KMS-11 (cell line): ENCODE results near the gene HAPLN3.

Experiments used
- H2AFZ ChIP-seq: fragments of 200-600 bp; sonication (generic); 2 replicates; pipeline ENCODE4 v1.6.1; 2016; ENCODE audit warnings: antibody characterized with exemption, mixed run types, low read depth
- H3K27ac ChIP-seq: fragments of 200-600 bp; sonication (generic); 2 replicates; pipeline ENCODE4 v1.6.1; 2016; ENCODE audit warnings: mild to moderate bottlenecking, mixed run types
- H3K27me3 ChIP-seq: fragments of 200-600 bp; sonication (generic); 2 replicates; pipeline ENCODE4 v1.6.1; 2017; ENCODE audit warnings: mild to moderate bottlenecking, low read depth, mixed run types, moderate library complexity; ENCODE audit not compliant: insufficient read depth
- H3K36me3 ChIP-seq: fragments of 200-600 bp; sonication (generic); 2 replicates; pipeline ENCODE4 v1.6.1; 2017; ENCODE audit warnings: mild to moderate bottlenecking, mixed run types; ENCODE audit not compliant: insufficient read depth
- H3K4me1 ChIP-seq: fragments of 200-600 bp; sonication (generic); 2 replicates; pipeline ENCODE4 v1.6.1; 2016; ENCODE audit warnings: mild to moderate bottlenecking, low read depth, mixed run types; ENCODE audit not compliant: poor library complexity, severe bottlenecking
- H3K4me2 ChIP-seq: fragments of 200-600 bp; sonication (generic); 2 replicates; pipeline ENCODE4 v1.7.0; 2016; ENCODE audit warnings: mild to moderate bottlenecking, mixed run types
- H3K4me3 ChIP-seq: fragments of 200-600 bp; sonication (generic); IDR thresholded peaks from 2 replicates; pipeline ENCODE4 v1.6.1; 2017; ENCODE audit warnings: low read depth, low read length, mixed read lengths; ENCODE audit not compliant: insufficient read depth
- H3K79me2 ChIP-seq: fragments of 200-600 bp; sonication (generic); 2 replicates; pipeline ENCODE4 v1.6.1; 2016; ENCODE audit warnings: low read depth, mixed run types; ENCODE audit not compliant: insufficient read depth
- H3K9ac ChIP-seq: fragments of 200-600 bp; sonication (generic); 2 replicates; pipeline ENCODE4 v1.6.1; 2016; ENCODE audit warnings: mild to moderate bottlenecking, mixed run types
- H4K20me1 ChIP-seq: fragments of 200-600 bp; sonication (generic); 2 replicates; pipeline ENCODE4 v1.6.1; 2016; ENCODE audit warnings: mild to moderate bottlenecking, mixed run types; ENCODE audit not compliant: insufficient read depth
- TF ChIP-seq, protein P1 (sequence below): fragments of 200-600 bp; sonication (generic); conservative IDR thresholded peaks from 2 replicates; pipeline ENCODE4 v1.6.1; 2017; ENCODE audit warnings: low read depth, mild to moderate bottlenecking, antibody characterized with exemption, low read length, moderate library complexity, mixed read lengths

The HAPLN3 gene

DNA sequence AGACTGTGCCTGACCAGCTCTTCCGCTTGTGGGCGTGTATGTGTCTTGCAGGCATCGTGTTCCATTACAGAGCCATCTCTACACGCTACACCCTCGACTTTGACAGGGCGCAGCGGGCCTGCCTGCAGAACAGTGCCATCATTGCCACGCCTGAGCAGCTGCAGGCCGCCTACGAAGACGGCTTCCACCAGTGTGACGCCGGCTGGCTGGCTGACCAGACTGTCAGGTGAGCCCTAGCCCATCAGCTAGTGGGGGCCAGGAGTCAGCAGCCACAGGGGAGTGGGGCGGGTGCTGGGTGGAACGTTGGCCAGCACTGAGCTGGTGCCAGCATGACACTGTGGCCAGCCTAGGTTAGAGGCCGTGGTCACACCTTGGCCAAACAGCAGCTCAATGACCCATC, 55.4 kb downstream of the HAPLN3 start:
- TF ChIP-seq, protein P1, sequence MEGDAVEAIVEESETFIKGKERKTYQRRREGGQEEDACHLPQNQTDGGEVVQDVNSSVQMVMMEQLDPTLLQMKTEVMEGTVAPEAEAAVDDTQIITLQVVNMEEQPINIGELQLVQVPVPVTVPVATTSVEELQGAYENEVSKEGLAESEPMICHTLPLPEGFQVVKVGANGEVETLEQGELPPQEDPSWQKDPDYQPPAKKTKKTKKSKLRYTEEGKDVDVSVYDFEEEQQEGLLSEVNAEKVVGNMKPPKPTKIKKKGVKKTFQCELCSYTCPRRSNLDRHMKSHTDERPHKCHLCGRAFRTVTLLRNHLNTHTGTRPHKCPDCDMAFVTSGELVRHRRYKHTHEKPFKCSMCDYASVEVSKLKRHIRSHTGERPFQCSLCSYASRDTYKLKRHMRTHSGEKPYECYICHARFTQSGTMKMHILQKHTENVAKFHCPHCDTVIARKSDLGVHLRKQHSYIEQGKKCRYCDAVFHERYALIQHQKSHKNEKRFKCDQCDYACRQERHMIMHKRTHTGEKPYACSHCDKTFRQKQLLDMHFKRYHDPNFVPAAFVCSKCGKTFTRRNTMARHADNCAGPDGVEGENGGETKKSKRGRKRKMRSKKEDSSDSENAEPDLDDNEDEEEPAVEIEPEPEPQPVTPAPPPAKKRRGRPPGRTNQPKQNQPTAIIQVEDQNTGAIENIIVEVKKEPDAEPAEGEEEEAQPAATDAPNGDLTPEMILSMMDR = no peak
- H3K4me1 ChIP-seq = no peaks in the 10 kb centered on the region
- H3K4me2 ChIP-seq = no peak overlapping the region
- H3K4me3 ChIP-seq = no peak overlapping the region
- H3K36me3 ChIP-seq = no peaks in the 10 kb centered on the region
- H3K9ac ChIP-seq = no peak overlapping the region
- no peak overlapping the region for H3K27ac ChIP-seq
- H3K79me2 ChIP-seq = no peaks in the 10 kb centered on the region
- no peaks in the 10 kb centered on the region for H4K20me1 ChIP-seq
- no peak overlapping the region for H2AFZ ChIP-seq
- no peaks in the 10 kb centered on the region for H3K27me3 ChIP-seq

DNA sequence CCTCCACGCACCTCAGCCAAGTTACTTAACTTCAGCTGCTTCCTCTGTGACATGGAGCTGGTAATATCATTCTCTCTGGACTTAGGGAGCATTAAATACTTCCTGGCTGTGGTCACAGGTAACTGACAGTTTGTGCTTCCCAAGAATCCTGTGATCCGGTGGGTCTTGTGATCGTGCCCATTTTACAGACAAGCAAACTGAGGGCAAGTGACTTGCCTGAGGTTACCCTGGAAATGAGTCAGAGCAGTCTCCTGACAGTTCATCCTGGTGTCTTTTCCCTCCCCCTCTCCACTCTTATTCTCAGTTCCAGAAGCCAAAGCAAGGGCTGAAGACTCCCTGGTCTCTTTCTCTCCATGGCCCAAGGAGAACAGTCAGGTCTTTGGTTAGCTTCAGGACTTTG, 56.2 kb downstream of the HAPLN3 start:
- Histone ChIP-seq H3K4me2 (no peak overlapping the region), H3K79me2 (no peaks in the 10 kb centered on the region), H3K36me3 (no peaks in the 10 kb centered on the region), H3K4me1 (no peaks in the 10 kb centered on the region), H3K27ac (no peak overlapping the region), H3K4me3 (no peak overlapping the region), H4K20me1 (no peaks in the 10 kb centered on the region), H2AFZ (no peak overlapping the region), H3K9ac (no peak overlapping the region), H3K27me3 (no peaks in the 10 kb centered on the region)
- TF ChIP-seq, protein P1 = no peak

DNA sequence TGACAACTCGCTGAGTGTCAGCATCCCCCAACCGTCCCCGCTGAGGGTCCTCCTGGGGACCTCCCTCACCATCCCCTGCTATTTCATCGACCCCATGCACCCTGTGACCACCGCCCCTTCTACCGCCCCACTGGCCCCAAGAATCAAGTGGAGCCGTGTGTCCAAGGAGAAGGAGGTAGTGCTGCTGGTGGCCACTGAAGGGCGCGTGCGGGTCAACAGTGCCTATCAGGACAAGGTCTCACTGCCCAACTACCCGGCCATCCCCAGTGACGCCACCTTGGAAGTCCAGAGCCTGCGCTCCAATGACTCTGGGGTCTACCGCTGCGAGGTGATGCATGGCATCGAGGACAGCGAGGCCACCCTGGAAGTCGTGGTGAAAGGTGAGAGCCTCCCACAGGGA, 56.7 kb downstream of the HAPLN3 start:
- TF ChIP-seq, protein P1 = no peak
- Histone ChIP-seq H3K36me3 (no peaks in the 10 kb centered on the region), H3K27me3 (no peaks in the 10 kb centered on the region), H3K27ac (no peak overlapping the region), H3K9ac (no peak overlapping the region), H3K4me1 (no peaks in the 10 kb centered on the region), H4K20me1 (no peaks in the 10 kb centered on the region), H3K79me2 (no peaks in the 10 kb centered on the region), H2AFZ (no peak overlapping the region), H3K4me2 (no peak overlapping the region), H3K4me3 (no peak overlapping the region)

DNA sequence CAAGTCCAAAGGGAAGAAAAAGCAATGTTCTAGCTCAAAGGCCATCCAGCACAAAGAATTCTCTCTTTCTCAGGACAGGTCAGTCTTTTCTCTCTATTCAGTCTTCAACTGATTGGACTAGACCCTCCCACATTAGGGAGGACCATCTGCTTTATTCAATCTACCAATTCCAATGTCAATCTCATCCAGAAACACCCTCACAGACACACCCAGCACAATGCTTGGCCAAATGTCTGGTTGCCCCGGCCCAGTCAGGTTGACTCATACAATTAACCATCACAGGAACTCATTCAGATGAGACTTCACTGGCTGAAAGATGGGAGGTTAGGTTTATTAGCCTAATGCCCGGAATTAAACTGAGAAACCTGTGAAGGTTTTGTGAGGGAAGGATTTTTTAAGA, 59.7 kb downstream of the HAPLN3 start:
- Histone ChIP-seq H3K27ac (no peak overlapping the region), H3K9ac (no peak overlapping the region), H3K4me2 (no peak overlapping the region), H3K36me3 (no peaks in the 10 kb centered on the region), H3K4me1 (no peaks in the 10 kb centered on the region), H3K27me3 (no peaks in the 10 kb centered on the region), H3K4me3 (no peak overlapping the region), H3K79me2 (no peaks in the 10 kb centered on the region), H2AFZ (no peak overlapping the region), H4K20me1 (no peaks in the 10 kb centered on the region)
- TF ChIP-seq, protein P1 = no peak

DNA sequence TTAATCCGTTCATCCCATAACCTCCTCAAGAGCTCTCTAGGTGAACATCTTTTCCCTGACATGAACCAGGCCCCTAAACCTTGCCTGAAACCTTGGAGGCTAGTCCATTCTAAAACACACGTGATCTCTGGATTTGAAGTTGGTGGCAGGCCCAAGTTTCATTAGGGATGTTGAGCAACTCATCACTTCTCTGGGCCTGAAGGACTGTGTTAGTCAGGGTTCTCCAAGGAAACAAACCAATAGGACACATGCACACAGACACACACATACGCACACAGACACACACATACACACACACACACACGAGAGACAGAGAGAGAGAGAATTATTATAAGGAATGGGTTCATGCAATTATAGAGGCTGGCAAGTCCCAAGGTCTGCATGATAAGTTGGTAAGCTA, 60.2 kb downstream of the HAPLN3 start:
- Histone ChIP-seq H3K36me3 (no peaks in the 10 kb centered on the region), H3K27ac (no peak overlapping the region), H2AFZ (no peak overlapping the region), H3K79me2 (no peaks in the 10 kb centered on the region), H3K4me3 (no peak overlapping the region), H3K4me1 (no peaks in the 10 kb centered on the region), H3K27me3 (no peaks in the 10 kb centered on the region), H3K4me2 (no peak overlapping the region), H3K9ac (no peak overlapping the region), H4K20me1 (no peaks in the 10 kb centered on the region)
- TF ChIP-seq, protein P1 = no peak
